ENCODE data around the gene CD248.

DNA sequence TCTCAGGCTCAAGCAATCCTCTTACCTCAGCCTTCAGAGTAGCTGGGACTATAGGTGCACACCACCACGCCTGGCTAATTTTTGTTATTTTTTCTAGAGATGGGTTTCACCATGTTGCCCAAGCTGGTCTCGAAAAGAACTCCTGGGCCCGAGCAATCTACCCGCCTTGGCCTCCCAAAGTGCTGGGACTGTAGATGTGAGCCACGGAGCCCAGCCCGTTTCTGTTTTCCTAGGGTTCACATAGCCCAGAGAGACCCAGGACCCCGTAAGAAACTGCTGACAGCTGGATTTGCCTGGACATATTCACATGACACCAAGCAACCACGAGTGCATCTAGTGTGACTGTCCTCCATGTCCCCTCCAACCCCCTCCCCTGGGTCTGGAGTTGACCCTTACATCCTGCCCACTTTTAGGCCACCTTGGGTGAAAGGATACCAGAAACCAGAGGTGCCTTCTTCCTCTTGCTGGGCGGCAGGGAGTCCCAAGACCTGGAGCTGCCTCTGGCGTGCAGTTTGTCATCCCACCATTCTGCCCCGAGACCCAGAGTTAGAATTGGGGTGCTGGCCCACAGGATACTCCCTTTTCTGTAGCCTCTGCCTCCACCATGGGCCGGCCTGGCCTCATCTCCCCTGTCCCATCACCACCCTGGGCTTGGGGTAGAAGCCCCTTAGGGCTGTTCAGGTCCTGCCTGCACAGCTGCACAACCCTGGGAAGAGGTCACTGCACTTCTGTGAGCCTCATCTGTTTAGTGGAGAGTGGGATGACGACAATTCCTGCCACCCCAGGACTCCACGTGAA, 23.0 kb upstream of the CD248 start:
- TF ChIP-seq, protein P1, sequence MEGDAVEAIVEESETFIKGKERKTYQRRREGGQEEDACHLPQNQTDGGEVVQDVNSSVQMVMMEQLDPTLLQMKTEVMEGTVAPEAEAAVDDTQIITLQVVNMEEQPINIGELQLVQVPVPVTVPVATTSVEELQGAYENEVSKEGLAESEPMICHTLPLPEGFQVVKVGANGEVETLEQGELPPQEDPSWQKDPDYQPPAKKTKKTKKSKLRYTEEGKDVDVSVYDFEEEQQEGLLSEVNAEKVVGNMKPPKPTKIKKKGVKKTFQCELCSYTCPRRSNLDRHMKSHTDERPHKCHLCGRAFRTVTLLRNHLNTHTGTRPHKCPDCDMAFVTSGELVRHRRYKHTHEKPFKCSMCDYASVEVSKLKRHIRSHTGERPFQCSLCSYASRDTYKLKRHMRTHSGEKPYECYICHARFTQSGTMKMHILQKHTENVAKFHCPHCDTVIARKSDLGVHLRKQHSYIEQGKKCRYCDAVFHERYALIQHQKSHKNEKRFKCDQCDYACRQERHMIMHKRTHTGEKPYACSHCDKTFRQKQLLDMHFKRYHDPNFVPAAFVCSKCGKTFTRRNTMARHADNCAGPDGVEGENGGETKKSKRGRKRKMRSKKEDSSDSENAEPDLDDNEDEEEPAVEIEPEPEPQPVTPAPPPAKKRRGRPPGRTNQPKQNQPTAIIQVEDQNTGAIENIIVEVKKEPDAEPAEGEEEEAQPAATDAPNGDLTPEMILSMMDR (IDR thresholded peaks at IDR 0.05; ENCODE audit: borderline replicate concordance, extremely low read depth, low read length, poor library complexity, severe bottlenecking): no peak
- no peak for TF ChIP-seq EZH2 (IDR thresholded peaks at IDR 0.05; ENCODE audit: borderline replicate concordance, low read depth, low read length, severe bottlenecking)

Data from DND-41 (cell line).